H9 (cell line): Measurements from ENCODE around the gene SDK1. TPM values are rescaled to one million over a fixed set of nuclear protein-coding genes. Genes with fewer than 3 reads are reported as not detected.

Experiments
- DNase-seq: peaks from one replicate; pipeline ENCODE4 v3.0.0-alpha.2; 2017
- H2AFZ ChIP-seq: one replicate; pipeline ENCODE4 v1.6.1; 2013; ENCODE audit warnings: mild to moderate bottlenecking, low read length, control low read depth, moderate library complexity
- H2AK5ac ChIP-seq: 2 replicates; pipeline ENCODE4 v1.6.1; 2013; ENCODE audit warnings: low read length, control low read depth, mixed read lengths; ENCODE audit not compliant: insufficient read length
- H2BK120ac ChIP-seq: one replicate; pipeline ENCODE4 v1.6.1; 2013; ENCODE audit warnings: low read depth, mild to moderate bottlenecking, low read length, control low read depth, inconsistent platforms; ENCODE audit not compliant: poor library complexity, severe bottlenecking
- H2BK12ac ChIP-seq: 2 replicates; pipeline ENCODE4 v1.6.1; 2013; ENCODE audit warnings: low read length, control low read depth, mixed read lengths, low read depth; ENCODE audit not compliant: insufficient read length
- H2BK15ac ChIP-seq: 2 replicates; pipeline ENCODE4 v1.6.1; 2013; ENCODE audit warnings: low read depth, low read length, control low read depth
- H2BK20ac ChIP-seq: one replicate; pipeline ENCODE4 v1.6.1; 2013; ENCODE audit warnings: low read depth, mild to moderate bottlenecking, low read length, control low read depth, inconsistent platforms; ENCODE audit not compliant: poor library complexity, severe bottlenecking
- H2BK5ac ChIP-seq: 2 replicates; pipeline ENCODE4 v1.6.1; 2013; ENCODE audit warnings: low read length, control low read depth, mixed read lengths; ENCODE audit not compliant: insufficient read length
- H3K14ac ChIP-seq: 2 replicates; pipeline ENCODE4 v1.6.1; 2013; ENCODE audit warnings: low read length, control low read depth; ENCODE audit not compliant: insufficient read depth
- H3K18ac ChIP-seq: 2 replicates; pipeline ENCODE4 v1.6.1; 2013; ENCODE audit warnings: low read depth, mild to moderate bottlenecking, mixed read lengths, low read length, control low read depth; ENCODE audit not compliant: insufficient read length
- H3K23ac ChIP-seq: 2 replicates; pipeline ENCODE4 v1.6.1; 2013; ENCODE audit warnings: low read length, control low read depth, mixed read lengths, low read depth; ENCODE audit not compliant: insufficient read length
- H3K23me2 ChIP-seq: 2 replicates; pipeline ENCODE4 v1.6.1; 2013; ENCODE audit warnings: low read depth, mild to moderate bottlenecking, mixed read lengths, low read length, control low read depth; ENCODE audit not compliant: insufficient read length, poor library complexity, severe bottlenecking
- H3K27ac ChIP-seq: 2 replicates; pipeline ENCODE4 v1.5.1; 2013; ENCODE audit warnings: low read length, control low read depth, mixed read lengths, low read depth; ENCODE audit not compliant: insufficient read length
- H3K27me3 ChIP-seq: 2 replicates; pipeline ENCODE4 v1.6.1; 2013; ENCODE audit warnings: low read length, control low read depth, inconsistent platforms; ENCODE audit not compliant: insufficient read depth
- H3K4ac ChIP-seq: 2 replicates; pipeline ENCODE4 v1.6.1; 2013; ENCODE audit warnings: low read depth, mild to moderate bottlenecking, control low read depth, inconsistent platforms, low read length, moderate library complexity
- H3K4me1 ChIP-seq: 2 replicates; pipeline ENCODE4 v1.6.1; 2013; ENCODE audit warnings: low read length, control low read depth, inconsistent platforms; ENCODE audit not compliant: insufficient read depth
- H3K4me2 ChIP-seq: 2 replicates; pipeline ENCODE4 v1.6.1; 2013; ENCODE audit warnings: low read length, control low read depth, mixed read lengths; ENCODE audit not compliant: insufficient read length, insufficient read depth
- H3K56ac ChIP-seq: 2 replicates; pipeline ENCODE4 v1.6.1; 2013; ENCODE audit warnings: low read depth, mild to moderate bottlenecking, mixed read lengths, low read length, control low read depth; ENCODE audit not compliant: insufficient read length
- H3K79me1 ChIP-seq: 2 replicates; pipeline ENCODE4 v1.6.1; 2013; ENCODE audit warnings: low read depth, mild to moderate bottlenecking, moderate library complexity, low read length, control low read depth, inconsistent platforms; ENCODE audit not compliant: insufficient read depth, poor library complexity, severe bottlenecking
- H3K79me2 ChIP-seq: 2 replicates; pipeline ENCODE4 v1.6.1; 2013; ENCODE audit warnings: low read length, control low read depth, inconsistent platforms; ENCODE audit not compliant: insufficient read depth
- H3K9ac ChIP-seq: 2 replicates; pipeline ENCODE4 v1.6.1; 2013; ENCODE audit warnings: low read length, control low read depth, mixed read lengths; ENCODE audit not compliant: insufficient read length; ENCODE audit errors: extremely low read depth
- H3K9me3 ChIP-seq: one replicate; pipeline ENCODE4 v1.6.1; 2013; ENCODE audit warnings: low read depth, low read length, inconsistent platforms; ENCODE audit not compliant: control insufficient read depth
- H3T11ph ChIP-seq: one replicate; pipeline ENCODE4 v1.6.1; 2013; ENCODE audit warnings: mild to moderate bottlenecking, low read length, control low read depth, inconsistent platforms
- H4K20me1 ChIP-seq: one replicate; pipeline ENCODE4 v1.6.1; 2013; ENCODE audit not compliant: control insufficient read depth, insufficient read length, insufficient read depth
- H4K5ac ChIP-seq: 2 replicates; pipeline ENCODE4 v1.6.1; 2013; ENCODE audit warnings: low read depth, mild to moderate bottlenecking, mixed read lengths, low read length, control low read depth; ENCODE audit not compliant: insufficient read length
- H4K8ac ChIP-seq: replicated peaks from 2 replicates; pipeline ENCODE4 v1.6.1; 2013; ENCODE audit warnings: low read length, control low read depth, mixed read lengths, low read depth; ENCODE audit not compliant: insufficient read length
- H4K91ac ChIP-seq: 2 replicates; pipeline ENCODE4 v1.6.1; 2013; ENCODE audit warnings: low read depth, mild to moderate bottlenecking, moderate library complexity, mixed read lengths, low read length, control low read depth; ENCODE audit not compliant: insufficient read length
- H3K27ac Mint-ChIP-seq, 3 experiments: 2 replicates in 2 of 3; 3 replicates in 1 of 3; pipeline ENCODE4 v1.8.0; 2020 to 2021; ENCODE audit warnings: mixed read lengths in 3 of 3, mild to moderate bottlenecking in 1 of 3, moderate library complexity in 1 of 3
- H3K27me3 Mint-ChIP-seq: 2 replicates; pipeline ENCODE4 v1.8.0; 2021; ENCODE audit warnings: low read depth, mild to moderate bottlenecking, moderate library complexity, mixed read lengths
- H3K36me3 Mint-ChIP-seq, 3 experiments: 2 replicates in 2 of 3; 3 replicates in 1 of 3; pipeline ENCODE4 v1.8.0; 2020 to 2021; ENCODE audit warnings: low read depth in 3 of 3, mixed read lengths in 3 of 3; ENCODE audit not compliant: insufficient read depth in 1 of 3
- H3K4me1 Mint-ChIP-seq, 2 experiments: 2 replicates each; pipeline ENCODE4 v1.8.0; 2020; ENCODE audit warnings: mixed read lengths in 2 of 2
- H3K4me3 Mint-ChIP-seq, 2 experiments: 2 replicates in 1 of 2; 3 replicates in 1 of 2; pipeline ENCODE4 v1.8.0; 2020 to 2021; ENCODE audit warnings: mild to moderate bottlenecking in 2 of 2, mixed read lengths in 2 of 2, moderate library complexity in 1 of 2
- H3K9me3 Mint-ChIP-seq, 2 experiments: 2 replicates in 1 of 2; 3 replicates in 1 of 2; pipeline ENCODE4 v1.8.0; 2020; ENCODE audit warnings: mild to moderate bottlenecking in 2 of 2, mixed read lengths in 2 of 2, moderate library complexity in 1 of 2
- WGBS: extraction: QIAGEN DNeasy Blood & Tissue Kit; methylation state at CpG from one replicate; pipeline ENCODE4 v1.1.7; 2013; ENCODE audit warnings: missing lambda C conversion rate, low lambda C conversion rate, mixed read lengths; ENCODE audit not compliant: insufficient read length; ENCODE audit errors: extremely low coverage; 5-methylcytosine and 5-hydroxymethylcytosine counted together
- total RNA-seq: library from RNA; stranded (reverse); gene quantifications from 2 replicates; pipeline ENCODE4 v1.2.1, GENCODE V29; 2021
- TF ChIP-seq, protein P1 (sequence below): fragments of 200-600 bp; sonication (generic); conservative IDR thresholded peaks from 3 replicates; pipeline ENCODE4 v1.8.0; 2021; ENCODE audit warnings: antibody characterized with exemption, mild to moderate bottlenecking

Gene SDK1
- total RNA-seq, 1 experiment from 2014 or later = 8.7 TPM

DNA sequence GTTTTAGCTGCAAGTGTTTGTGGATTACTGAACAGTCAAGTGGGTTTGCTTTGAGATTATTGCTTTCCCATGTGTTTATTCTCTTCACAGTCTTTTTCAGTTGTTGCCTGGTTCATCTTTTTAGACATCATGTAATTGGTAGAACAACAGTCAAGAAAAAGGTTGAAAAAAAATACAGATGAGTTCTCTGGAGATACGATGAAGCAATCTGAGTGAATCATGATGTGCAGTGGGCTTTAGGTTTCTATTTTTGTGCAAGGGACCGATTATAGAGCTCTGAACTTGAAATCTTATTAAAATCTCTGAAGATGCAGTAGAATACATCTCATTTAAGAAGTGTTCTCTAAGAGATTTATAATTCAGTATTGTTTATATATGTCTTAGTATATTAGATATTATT lies 145.7 kb downstream of the SDK1 start:
- no peak overlapping the region for H3K4ac ChIP-seq
- no peak overlapping the region for H3K9ac ChIP-seq
- H3K23ac ChIP-seq = no peak overlapping the region
- no peaks in the 10 kb centered on the region for H4K20me1 ChIP-seq
- no peaks in the 10 kb centered on the region for H3K79me1 ChIP-seq
- peaks cover 0 to 7% of the 10 kb centered on the region in 2 experiments; a peak in 3 of 5 replicates for H3K9me3 Mint-ChIP-seq
- H3K4me1 Mint-ChIP-seq = peaks cover 8% of the 10 kb centered on the region in 2 experiments
- no peak overlapping the region for H3K18ac ChIP-seq
- H2AK5ac ChIP-seq = no peak overlapping the region
- H3K27ac ChIP-seq = no peak overlapping the region
- H4K8ac ChIP-seq = no peak overlapping the region
- H2BK12ac ChIP-seq = no peak overlapping the region
- H3K9me3 ChIP-seq = no peaks in the 10 kb centered on the region
- H3K4me3 Mint-ChIP-seq = no peak overlapping the region
- H3K27ac Mint-ChIP-seq = no peak overlapping the region
- no peak overlapping the region for H2BK20ac ChIP-seq
- H3K56ac ChIP-seq = no peak overlapping the region
- no peak for DNase-seq
- no peaks in the 10 kb centered on the region for H3K27me3 ChIP-seq
- no peak overlapping the region for H4K91ac ChIP-seq
- H3K79me2 ChIP-seq = no peaks in the 10 kb centered on the region
- H2BK5ac ChIP-seq = no peak overlapping the region
- H3K23me2 ChIP-seq = no peaks in the 10 kb centered on the region
- H2AFZ ChIP-seq = no peak overlapping the region
- H3K36me3 Mint-ChIP-seq = peaks cover 0 to 5% (median 3%) of the 10 kb centered on the region in 3 experiments; a peak in 2 of 7 replicates
- H2BK120ac ChIP-seq = no peak overlapping the region
- no peaks in the 10 kb centered on the region for H3K4me1 ChIP-seq
- no peak overlapping the region for H3T11ph ChIP-seq
- no peak overlapping the region for H3K4me2 ChIP-seq
- H2BK15ac ChIP-seq = no peak overlapping the region
- H3K14ac ChIP-seq = no peak overlapping the region
- H4K5ac ChIP-seq = no peak overlapping the region
- no CpG with 5 or more reads among the region's 2 CpGs for WGBS
- TF ChIP-seq, protein P1, sequence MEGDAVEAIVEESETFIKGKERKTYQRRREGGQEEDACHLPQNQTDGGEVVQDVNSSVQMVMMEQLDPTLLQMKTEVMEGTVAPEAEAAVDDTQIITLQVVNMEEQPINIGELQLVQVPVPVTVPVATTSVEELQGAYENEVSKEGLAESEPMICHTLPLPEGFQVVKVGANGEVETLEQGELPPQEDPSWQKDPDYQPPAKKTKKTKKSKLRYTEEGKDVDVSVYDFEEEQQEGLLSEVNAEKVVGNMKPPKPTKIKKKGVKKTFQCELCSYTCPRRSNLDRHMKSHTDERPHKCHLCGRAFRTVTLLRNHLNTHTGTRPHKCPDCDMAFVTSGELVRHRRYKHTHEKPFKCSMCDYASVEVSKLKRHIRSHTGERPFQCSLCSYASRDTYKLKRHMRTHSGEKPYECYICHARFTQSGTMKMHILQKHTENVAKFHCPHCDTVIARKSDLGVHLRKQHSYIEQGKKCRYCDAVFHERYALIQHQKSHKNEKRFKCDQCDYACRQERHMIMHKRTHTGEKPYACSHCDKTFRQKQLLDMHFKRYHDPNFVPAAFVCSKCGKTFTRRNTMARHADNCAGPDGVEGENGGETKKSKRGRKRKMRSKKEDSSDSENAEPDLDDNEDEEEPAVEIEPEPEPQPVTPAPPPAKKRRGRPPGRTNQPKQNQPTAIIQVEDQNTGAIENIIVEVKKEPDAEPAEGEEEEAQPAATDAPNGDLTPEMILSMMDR = no peak
- H3K27me3 Mint-ChIP-seq = no peaks in the 10 kb centered on the region
